Left lobe of liver (tissue), 2 donors: ENCODE results near the gene ACTRT3. TPM values are rescaled to one million over a fixed set of nuclear protein-coding genes. Genes with fewer than 3 reads are reported as not detected.

Experiments
- ATAC-seq: fragments of 200-7000 bp; cut with Tn5 transposase; one replicate; pipeline ENCODE4 v1.9.1; 2020; ENCODE audit warnings: mild to moderate bottlenecking, moderate library complexity
- DNase-seq: peaks from one replicate; pipeline ENCODE4 v3.0.0-alpha.2; 2020; ENCODE audit warnings: low spot score
- total RNA-seq: library from RNA; stranded (reverse); gene quantifications from one replicate; pipeline ENCODE4 v1.2.1, GENCODE V29; 2021
- donor health status: DM: no; HTN: no; CAD: no; lungs with moderate emphysema.
- donor health status: DM: no; HTN: yes; CAD: no.

ACTRT3 gene
- 1.6 TPM for total RNA-seq

DNA sequence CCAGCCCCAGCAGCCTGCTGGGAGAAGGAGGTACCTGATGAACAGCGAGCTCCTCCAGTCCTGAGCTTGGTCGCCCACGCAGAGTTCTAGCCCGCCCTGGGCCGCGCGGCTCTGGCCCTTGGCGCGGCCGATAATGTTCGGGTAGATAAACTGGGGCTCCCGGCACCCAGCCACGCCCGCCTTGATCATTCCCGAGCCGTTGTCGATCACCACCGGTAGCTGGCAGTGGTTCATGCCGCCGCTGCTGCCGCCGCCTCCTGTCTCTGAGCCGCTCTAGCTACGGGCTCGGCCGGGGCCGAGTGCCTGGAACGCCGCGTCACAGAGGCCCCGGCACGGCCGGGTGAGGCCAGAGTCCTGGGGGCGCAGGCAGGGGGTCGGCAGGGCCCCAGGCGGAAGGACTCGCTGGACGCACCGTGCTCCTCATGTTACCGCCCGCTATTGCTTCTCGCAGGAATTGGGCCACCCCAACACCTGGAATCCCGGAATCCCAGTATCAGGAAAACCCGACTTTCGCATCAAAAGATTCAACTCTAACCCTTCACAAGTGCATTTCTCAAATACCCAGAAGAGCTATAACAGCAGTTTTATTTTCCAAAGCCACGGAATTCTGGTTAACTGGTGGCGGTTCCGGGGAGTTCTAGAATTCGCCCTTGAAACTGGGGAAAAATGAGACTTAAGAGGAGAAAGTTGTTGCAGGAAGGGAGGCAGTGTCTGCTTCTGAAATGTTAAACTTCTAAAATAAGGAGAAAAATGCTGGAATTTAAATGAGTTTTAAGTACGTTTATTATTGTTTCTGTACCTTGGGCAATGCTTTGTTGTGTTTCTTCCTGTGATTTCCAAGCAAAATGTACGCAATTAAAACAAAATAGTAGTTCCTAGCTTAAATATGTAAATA lies at the start of gene ACTRT3:
TSS of gene ACTRT3 (minus strand) at position 275 of the 895 bp plus-strand sequence. CDS start at position 234, 41 bp downstream.
- peak; percentile 79 for DNase-seq
- ATAC-seq: peak; percentile 40

DNA sequence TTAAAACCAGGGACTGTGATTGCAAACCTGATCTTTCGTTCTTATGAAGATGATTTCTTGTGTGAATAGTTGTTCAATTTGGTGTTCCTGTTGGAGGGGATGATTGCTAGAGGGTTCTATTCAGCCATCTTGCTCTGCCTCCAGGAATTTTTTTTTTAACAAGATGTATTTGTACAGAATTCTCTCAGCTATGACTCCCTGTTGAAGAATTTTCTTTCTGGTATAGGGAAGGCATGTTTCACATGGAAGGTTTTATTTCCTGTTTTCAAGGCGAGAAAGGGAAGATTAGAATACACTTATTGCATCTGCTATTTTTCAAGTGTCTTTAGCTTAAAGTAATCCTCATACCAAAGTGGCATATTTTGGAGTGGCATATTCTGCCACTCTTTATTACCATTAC lies 49.0 kb upstream of the ACTRT3 start:
- no peak for ATAC-seq
- DNase-seq: no peak

DNA sequence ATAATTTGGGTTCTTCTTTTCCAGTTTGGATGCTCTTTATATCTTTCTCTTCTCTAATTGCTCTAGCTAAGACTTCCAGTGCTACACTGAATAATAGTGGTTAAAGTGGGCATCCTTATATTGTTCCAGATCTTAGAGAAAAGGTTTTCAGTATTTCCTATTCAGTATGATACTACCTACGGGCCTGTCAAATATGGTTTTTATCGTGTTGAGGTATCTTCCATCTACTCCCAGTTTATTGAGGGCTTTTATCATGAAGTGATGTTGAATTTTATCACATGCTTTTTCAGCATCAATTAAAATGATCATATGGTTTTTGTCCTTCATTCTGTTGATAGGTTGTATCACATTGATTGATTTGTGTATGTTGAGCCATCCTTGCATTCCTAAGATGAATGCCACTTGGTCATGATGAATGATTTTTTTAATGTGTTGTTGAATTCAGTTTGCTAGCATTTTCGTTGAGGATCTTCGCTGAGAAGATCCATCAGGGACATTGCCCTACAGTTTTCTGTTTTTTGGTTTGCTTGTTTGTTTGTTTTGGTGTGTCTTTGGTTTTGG lies 46.3 kb upstream of the ACTRT3 start:
- DNase-seq (no peak), ATAC-seq (no peak)

DNA sequence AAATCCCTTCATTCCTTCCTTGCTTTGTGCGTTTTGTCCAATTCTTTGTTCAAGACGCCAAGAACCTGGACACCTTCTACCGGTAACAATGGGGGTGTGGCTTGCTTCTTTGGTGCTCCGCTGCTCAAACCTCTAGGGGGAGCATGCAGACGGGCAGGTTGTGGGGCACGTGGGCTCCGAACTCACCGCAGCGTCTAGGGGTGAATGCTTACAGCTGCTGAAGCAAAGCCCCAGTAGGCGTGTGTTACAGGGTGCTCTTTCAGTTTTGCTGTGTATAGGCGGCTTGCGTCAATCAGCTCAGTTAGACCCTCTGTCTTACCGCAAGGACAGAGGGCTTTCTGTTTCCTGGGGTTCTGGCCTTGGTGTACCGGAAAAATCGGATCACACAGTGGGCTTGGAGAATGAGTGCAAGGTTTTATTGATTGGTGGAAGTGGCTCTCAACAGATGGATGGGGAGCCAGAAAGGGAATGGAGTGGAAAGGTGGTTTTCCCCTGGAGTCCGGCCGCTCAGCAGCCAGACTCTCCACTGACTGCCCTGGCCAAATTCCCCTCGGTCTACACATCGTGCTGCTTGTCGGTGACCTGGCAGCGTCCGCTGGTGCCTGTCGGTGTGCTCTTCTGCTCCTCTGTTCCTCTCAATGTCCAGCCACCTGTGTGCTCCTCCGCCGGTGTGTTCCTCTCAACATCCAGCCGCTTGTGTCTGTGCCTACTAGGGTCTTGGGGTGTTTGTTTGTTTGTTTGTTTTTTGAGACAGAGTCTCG lies 44.6 kb upstream of the ACTRT3 start:
- no peak for DNase-seq
- peak; percentile 41 for ATAC-seq

DNA sequence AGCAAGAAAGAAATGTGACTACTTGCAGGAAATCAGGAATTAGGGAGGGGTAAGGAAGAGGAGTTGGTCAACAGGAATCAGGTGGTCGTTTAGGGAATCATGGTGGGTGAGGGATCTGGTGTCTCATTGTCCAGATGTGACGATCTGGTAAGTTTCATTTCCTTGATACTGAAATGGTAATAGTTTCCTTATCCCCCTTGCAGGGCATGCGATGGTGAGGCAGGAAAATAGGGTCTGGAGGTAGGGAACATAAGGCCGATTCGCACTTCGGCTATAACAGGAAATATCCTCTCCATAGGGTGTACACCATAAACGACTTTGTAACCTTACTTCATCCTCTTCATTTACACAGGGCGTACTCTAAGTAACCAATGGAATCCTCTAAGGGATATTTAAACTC lies 43.9 kb upstream of the ACTRT3 start:
- DNase-seq (no peak), ATAC-seq (no peak)

DNA sequence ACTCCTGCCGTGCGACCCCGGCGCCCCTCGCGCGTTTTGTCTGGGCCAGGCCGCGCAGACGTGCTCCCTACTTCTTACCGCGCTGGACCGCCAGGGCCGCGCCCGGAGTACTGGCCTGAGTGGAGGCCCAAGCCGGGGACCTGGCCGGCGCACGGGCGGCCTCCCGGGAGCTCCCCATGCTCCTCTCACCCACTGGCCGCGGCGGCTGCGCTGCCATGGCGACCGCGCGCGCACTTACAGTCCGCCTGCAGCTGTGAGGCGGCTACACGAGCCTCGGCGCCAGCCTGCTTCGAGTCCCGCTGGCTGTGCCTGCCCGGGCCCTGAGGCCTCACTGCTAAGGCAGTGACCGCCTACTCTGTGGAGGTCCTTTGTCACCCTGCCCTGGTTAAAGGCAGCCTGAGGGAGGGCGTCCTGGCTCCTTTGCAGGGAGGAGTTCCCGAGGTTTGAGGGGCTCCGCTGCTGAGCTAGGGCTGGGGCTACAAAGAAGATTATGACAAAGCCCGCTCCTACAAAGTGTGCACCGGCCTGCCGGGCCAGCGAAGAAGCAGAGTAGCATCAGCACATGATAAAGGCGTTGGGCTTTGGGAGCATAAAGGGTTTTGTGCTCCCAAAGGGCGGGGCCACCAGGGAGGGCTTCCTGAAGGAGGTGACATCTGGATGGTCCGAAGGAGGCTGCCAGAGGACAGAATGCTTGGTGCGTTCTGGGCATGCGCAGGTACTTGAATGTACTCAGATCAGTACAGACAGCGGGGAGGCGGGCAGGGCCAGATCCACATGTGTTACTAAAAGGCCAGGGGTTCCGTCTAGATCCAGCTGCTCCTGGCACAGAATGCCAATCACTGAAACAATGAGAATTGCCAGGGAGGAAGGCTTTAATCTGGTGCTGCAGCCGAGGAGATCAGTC lies 43.2 kb upstream of the ACTRT3 start, which contains the start of the genes LRRC34 and LRRIQ4:
TSS of gene LRRC34 (minus strand) at position 573 of the 904 bp plus-strand sequence. CDS start at position 217, 356 bp downstream.
TSS of gene LRRIQ4 (plus strand) at position 539 of the 904 bp plus-strand sequence. CDS start 9,052 bp downstream, outside the sequence.
- ATAC-seq: peak; percentile 89

DNA sequence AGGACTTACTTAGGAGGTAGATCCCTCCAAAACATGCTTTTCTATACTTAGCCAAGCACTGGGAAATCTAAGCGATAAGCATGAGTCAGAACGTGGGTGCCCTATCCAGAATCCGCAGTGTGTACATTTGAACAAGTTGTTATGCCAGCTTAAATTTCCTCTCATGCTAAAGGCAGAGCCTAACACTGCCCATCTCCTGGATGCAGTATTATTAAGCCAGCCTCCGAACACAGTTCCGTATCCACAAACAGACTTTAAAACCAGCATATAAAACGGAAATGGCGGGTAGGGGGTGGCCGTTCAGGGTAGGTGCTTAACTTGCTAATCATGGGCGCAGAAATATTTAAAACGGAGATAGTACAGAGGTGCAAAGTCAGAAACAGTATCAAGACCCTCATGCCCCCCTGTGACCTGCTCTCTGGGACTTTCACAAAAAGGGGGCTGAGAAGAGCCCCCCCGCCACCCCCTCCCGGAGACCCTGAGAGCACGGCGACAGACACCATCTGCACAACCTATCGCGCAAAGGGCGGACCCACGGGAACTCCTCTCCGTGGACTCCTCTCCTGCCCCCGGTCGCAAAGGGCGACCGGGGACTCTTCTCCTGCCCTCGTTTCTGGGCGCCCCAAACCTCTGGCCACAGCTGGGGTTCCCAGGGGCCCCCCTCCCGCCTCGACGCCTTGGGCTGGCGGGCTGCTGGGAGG lies 42.4 kb upstream of the ACTRT3 start:
- no peak for DNase-seq
- peak; percentile 24 for ATAC-seq

More for the DNA sequence above, 43.2 kb upstream of the ACTRT3 start, which contains the start of the genes LRRC34 and LRRIQ4:
- peak; percentile 60 for DNase-seq

DNA sequence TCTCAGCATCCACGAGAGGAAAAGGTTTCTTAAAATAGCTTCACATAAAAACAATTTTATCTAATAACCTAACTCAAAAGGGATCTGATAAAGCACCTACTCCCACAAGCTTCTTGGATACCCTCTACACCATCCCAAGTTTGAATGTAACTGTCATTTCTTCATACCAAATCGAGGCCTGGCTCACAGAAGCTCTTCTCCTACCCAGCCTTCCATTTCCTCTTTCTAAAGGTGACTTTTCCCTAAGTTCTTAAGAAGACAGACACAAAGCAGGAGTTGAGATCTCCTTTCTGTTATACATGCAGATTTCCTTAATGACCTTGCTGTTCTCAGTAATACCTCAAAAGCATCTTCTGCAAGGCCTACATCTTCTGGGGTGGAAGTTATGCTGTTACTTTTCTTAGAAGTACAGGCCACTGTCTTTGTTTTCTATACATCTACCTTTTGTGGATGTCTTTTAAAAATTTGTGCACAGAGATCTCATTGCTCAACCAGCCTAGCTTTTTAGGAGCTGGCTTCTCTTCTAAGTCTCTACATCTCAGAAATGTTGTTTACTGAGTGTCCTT lies 40.0 kb upstream of the ACTRT3 start:
- no peak for ATAC-seq
- no peak for DNase-seq

DNA sequence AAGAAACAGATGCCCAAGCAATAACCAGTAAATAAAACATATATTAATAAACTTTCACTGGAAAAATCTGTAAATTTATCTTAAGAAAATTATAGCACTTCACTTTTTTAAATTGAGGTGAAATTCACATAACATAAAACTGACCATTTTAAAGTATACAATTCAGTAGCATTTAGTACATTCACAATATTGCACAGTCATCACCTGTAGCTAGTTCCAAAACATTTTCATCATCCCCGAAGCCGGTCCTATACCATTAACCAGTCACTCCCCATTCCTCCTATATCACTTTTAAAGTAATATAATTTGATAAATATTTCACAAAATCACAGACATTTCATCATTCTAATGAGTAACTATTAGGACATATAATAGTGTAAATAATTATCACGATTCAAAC lies 35.3 kb upstream of the ACTRT3 start:
- DNase-seq (no peak), ATAC-seq (no peak)

DNA sequence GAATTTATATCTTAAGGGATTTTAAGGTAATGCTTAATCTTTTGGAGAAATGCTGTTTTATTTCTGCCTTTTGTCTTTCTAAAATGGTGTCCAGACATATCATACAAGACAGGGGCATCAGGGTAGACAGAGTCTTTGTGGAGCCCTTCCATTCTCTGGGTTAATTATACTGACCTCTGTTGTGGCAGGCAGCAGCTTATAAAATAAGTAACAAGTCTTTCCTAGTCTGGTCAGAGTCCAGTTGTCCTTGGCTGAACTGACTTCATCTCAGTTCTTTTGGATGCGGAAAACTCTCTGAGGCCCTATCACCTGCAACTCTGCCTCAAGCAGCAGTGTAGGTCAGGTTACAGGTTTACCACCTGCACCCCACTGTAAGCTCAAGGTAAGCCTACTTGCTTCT lies 23.0 kb upstream of the ACTRT3 start:
- ATAC-seq: no peak

DNA sequence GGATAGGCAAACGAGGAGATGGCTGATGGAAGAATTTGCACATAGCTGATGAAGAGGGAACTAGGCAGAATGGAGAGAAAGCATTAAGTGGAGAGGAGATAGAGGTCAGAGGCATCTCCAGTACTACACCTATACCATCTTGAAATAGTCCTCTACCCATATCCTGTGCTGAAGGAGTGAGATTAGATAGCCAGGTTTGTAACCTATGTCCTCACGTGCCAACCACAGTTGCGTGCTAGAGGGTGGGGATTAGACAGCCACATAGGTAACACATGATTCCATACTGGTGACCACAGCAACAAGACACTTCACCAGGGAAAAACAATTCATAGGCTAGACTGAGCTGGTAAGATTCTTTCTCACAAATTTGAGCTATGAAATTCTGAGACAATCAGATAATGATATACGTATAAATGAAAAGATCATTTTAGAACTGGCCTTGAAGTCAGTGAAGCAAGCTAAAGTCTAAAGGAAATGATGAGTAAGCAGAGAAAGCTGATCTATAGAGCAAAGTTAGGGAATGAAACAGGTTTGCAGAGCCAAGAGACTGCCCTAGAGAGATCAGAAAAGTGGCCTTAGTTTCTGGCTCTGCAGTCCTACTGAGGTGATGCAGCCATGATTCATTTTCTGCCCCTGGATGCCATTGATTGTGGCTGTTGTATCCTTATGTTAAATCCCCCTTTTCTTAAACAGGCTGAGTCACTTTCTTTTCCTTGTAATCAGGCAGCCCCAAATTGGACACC lies 21.5 kb upstream of the ACTRT3 start:
- DNase-seq: no peak
- no peak for ATAC-seq

More for the DNA sequence above, 23.0 kb upstream of the ACTRT3 start:
- no peak for DNase-seq

DNA sequence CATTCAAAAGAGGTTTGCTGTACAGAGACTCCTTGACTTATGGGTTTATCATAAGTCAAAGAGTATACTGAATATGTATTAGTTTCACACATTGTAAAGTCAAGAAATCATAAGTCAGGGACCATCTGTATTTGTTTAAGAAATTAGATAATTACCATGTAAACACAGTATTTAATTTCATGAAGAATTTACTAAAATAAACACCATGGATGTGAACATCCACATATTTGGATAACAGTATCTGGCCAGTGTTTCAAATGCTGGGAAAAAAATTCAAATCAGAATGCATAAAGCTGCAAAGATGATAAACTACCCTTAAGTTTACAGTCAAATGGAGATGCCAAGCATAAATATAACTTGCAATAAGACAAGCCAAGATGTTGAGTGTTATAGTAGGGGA lies 20.9 kb upstream of the ACTRT3 start:
- DNase-seq (no peak), ATAC-seq (no peak)

DNA sequence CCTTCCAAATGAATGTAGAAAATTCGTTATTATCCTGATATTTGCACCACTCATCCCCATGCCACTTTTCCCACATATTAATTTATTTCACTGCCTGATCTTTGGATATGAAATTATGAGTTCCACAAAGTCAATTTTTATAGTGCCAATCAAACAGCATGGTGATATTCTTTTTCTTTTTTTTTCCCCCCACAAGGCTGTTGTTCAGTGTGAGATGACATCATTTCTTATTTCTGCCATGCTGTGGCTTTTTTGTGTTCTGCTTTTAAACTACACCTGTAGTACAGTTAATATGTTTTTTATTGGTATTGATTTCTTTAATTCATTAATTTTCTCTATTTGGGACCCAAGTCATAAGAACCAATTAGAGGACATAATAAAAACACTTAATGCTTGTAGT lies 18.4 kb upstream of the ACTRT3 start:
- DNase-seq (no peak), ATAC-seq (no peak)

DNA sequence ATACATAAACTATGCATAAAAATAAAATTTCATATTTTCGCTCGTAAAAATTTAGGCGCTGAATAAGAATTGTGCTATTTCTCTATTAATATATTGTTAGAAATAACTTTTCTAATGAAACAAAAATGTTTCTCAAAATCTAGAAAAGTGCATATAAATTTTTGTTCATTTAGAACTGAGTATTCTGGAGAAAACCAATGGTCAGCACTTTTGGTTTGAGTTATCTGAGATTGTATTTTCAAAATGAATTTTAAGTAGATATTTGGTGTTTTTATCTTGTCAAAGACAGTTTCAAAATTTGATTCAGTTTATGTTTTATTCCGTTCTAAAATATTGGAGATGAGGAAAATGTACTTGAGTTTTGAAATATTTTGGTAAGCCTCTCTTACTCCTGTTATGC lies 17.8 kb upstream of the ACTRT3 start:
- ATAC-seq (no peak), DNase-seq (no peak)

DNA sequence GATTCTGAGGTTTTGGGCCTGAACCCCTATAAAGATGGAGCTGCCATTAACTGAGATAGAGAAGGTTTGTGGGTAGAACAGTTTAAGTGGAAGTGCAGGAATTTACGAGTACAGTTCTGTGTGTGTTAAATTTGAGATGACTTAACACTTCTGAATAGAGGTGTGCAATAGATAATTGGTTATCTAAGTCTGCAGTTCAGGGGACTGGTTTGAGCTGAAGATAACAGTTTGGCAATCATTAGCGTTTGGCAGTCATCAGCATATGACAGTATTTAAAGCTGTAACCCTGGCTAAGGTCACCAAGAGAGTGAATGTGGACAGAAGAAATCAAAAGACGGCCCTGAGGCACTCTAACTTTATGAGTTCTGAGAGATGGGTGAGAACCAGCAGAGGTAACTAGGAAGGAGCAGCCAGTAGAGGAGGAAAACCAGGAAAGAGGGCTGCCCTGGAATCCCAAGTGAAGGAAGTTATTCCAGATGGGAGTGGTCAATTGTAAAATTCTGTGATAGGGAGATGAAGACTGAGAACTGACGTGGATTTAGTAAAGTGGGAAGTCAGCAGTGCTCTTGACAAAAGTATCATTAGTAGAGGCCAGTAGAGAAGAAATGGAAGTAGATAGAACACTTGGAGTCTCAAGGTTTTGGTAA lies 12.0 kb upstream of the ACTRT3 start:
- ATAC-seq (no peak), DNase-seq (no peak)

DNA sequence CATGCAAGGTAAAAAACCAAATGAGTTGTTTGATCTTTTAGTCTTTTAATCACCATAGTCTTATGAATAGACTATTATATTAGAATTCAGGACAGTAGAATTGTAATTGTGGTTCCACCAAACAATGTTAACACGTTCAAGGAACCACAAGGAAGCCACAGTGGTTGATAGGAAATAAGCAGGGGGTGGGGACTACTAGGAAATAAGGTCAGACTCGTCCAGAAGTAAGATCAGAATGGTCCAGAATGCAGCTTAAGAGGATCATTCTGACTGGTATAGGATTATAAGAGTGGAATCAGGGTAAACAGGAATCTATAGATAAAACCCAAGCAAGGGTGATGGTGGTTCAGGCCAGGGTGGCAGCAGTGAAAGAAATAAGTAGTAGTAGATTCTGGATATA lies 11.4 kb upstream of the ACTRT3 start:
- DNase-seq (no peak), ATAC-seq (no peak)

DNA sequence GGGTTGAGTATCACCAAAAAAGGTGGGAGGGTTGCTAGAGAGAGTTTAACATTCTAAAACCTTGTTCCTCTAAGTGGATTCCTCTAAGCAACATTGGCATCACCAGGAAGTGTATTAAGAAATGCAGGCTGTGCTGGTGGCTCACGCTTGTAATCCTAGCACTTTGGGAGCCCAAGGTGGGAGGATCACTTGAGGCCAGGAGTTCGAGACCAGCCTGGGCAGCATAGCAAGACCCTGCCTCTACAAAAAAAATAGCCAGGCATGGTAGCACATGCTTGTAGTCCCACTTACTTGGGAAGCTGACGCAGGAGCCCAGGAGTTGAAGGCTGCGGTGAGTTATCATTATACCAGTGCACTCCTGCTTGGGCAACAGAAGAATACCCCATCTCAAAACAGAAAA lies 8.5 kb upstream of the ACTRT3 start:
- DNase-seq: no peak
- no peak for ATAC-seq

DNA sequence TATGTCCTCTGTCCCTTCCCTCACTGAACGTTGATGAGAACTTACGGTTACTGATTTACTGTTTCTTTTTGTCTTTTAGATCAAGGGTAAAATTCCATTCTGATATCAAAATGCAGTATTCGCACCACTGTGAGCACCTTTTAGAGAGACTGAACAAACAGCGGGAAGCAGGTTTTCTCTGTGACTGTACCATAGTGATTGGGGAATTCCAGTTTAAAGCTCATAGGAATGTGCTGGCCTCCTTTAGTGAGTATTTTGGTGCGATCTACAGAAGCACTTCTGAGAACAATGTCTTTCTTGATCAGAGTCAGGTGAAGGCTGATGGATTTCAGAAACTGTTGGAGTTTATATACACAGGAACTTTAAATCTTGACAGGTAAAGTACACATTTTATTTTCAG lies 4.8 kb upstream of the ACTRT3 start:
- ATAC-seq: no peak
- DNase-seq: no peak
